HepG2 (cell line): ENCODE data around the gene PLD2. TPM values are rescaled to one million over a fixed set of nuclear protein-coding genes. Genes with fewer than 3 reads are reported as not detected.

Experiments
- ATAC-seq: fragments of 200-7000 bp; cut with Tn5 transposase; 3 replicates; pipeline ENCODE4 v1.9.1; 2020; ENCODE audit warnings: mild to moderate bottlenecking, moderate library complexity
- BruUV-seq: library from RNA; stranded (reverse); fragments of 400-500 nt; replicated peaks from 2 replicates; lab custom pipeline; 2021; lab: Mats Ljungman, UMichigan
- CTCF ChIA-PET: fragments of 300-600 bp; formaldehyde crosslinking; extraction: SDS; loops from one replicate; lab custom pipeline; 2021; ENCODE audit warnings: low total read pairs, inconsistent platforms, low intra/inter-chr PET ratio; lab: Yijun Ruan, JAX
- POLR2A ChIA-PET: fragments of 350-600 bp; sonication (Branson Sonifier 250); formaldehyde crosslinking; loops from one replicate; lab custom pipeline; 2020; ENCODE audit warnings: antibody characterized with exemption, inconsistent platforms; lab: Yijun Ruan, JAX
- DNase-seq: peaks from one replicate; pipeline ENCODE4 v3.0.0-alpha.2; 2015; ENCODE audit warnings: low spot score
- FAIRE-seq: peaks from 3 replicates; lab custom pipeline; 2011; peaks lifted over from hg19 to GRCh38; lab: Jason Lieb, UNC
- H2AFZ ChIP-seq: one replicate; pipeline ENCODE4 v1.6.1; 2011; ENCODE audit warnings: low read length, inconsistent platforms
- H3K27ac ChIP-seq: fragments of 300-600 bp; 3 replicates; pipeline ENCODE4 v1.8.0; 2011; ENCODE audit warnings: mixed run types, mild to moderate bottlenecking, mixed read lengths, low read length, inconsistent platforms; ENCODE audit not compliant: insufficient read depth; ENCODE audit errors: extremely low read length
- H3K27me3 ChIP-seq, 2 experiments: fragments of 200-600 bp in 1 of 2; 2 replicates in 1 of 2; 3 replicates in 1 of 2; pipeline versions ENCODE4 v1.6.0 to v1.8.0; 2011; ENCODE audit warnings: low read length in 2 of 2, mild to moderate bottlenecking in 2 of 2, moderate library complexity in 2 of 2, inconsistent platforms in 1 of 2; ENCODE audit not compliant: insufficient read depth in 2 of 2, control insufficient read depth in 1 of 2
- H3K36me3 ChIP-seq, 2 experiments: fragments of 200-600 bp in 1 of 2; replicated peaks in 1 of 2; 2 replicates in 1 of 2; 3 replicates in 1 of 2; pipeline versions ENCODE4 v1.5.1 to v1.8.0; 2011; ENCODE audit warnings: low read length in 2 of 2, inconsistent platforms in 1 of 2; ENCODE audit not compliant: insufficient read depth in 2 of 2, control insufficient read depth in 1 of 2
- H3K4me1 ChIP-seq: 2 replicates; pipeline ENCODE4 v1.5.1; 2012; ENCODE audit warnings: low read length, inconsistent platforms; ENCODE audit not compliant: insufficient read depth
- H3K4me2 ChIP-seq: 2 replicates; pipeline ENCODE4 v1.6.0; 2011; ENCODE audit warnings: low read depth, low read length, inconsistent platforms
- H3K4me3 ChIP-seq, 3 experiments: fragments of 200-600 bp in 1 of 3; sonication (generic), shearing (Covaris generic) in 1 of 3; replicated peaks in 1 of 3; 2 replicates each; pipeline ENCODE4 v1.5.1; 2011 to 2016; ENCODE audit warnings: low read length in 3 of 3, inconsistent platforms in 2 of 3, low read depth in 2 of 3, mild to moderate bottlenecking in 2 of 3, control low read depth in 1 of 3, mixed read lengths in 1 of 3; ENCODE audit not compliant: insufficient read depth in 1 of 3
- H3K79me2 ChIP-seq: one replicate; pipeline ENCODE4 v1.6.1; 2011; ENCODE audit warnings: low read length, inconsistent platforms; ENCODE audit not compliant: insufficient read depth
- H3K9ac ChIP-seq: 2 replicates; pipeline ENCODE4 v1.6.0; 2011; ENCODE audit warnings: mild to moderate bottlenecking, low read depth, low read length, inconsistent platforms; ENCODE audit not compliant: insufficient read depth
- H3K9me3 ChIP-seq: 2 replicates; pipeline ENCODE4 v1.5.1; 2012; ENCODE audit warnings: mild to moderate bottlenecking, low read length
- H4K20me1 ChIP-seq: 2 replicates; pipeline ENCODE4 v1.6.0; 2011; ENCODE audit warnings: inconsistent platforms, mild to moderate bottlenecking, low read length, moderate library complexity; ENCODE audit not compliant: insufficient read depth
- EED ChIP-seq: sonication (generic); formaldehyde crosslinking; IDR thresholded peaks from 2 replicates; pipeline ENCODE4 v1.5.0; 2020; ENCODE audit warnings: mild to moderate bottlenecking, missing genetic modification reagents
- HDAC6 ChIP-seq: fragments of 200-600 bp; sonication (generic); IDR thresholded peaks from 2 replicates; pipeline ENCODE4 v1.7.0; 2017; ENCODE audit warnings: mild to moderate bottlenecking, antibody characterized with exemption, low read length, low read depth
- JUNB ChIP-seq: sonication (generic); formaldehyde crosslinking; IDR thresholded peaks from 2 replicates; pipeline ENCODE4 v1.8.0; 2022; ENCODE audit warnings: missing genetic modification reagents, mild to moderate bottlenecking, borderline replicate concordance
- PPARG ChIP-seq: conservative IDR thresholded peaks from 2 replicates; pipeline ENCODE4 v1.6.1; 2016; ENCODE audit warnings: missing biosample characterization, missing genetic modification reagents
- ZNF224 ChIP-seq: sonication (generic); formaldehyde crosslinking; IDR thresholded peaks from 2 replicates; pipeline ENCODE4 v1.5.0; 2020; ENCODE audit warnings: mild to moderate bottlenecking, missing genetic modification reagents
- ZNF263 ChIP-seq: sonication (generic); formaldehyde crosslinking; IDR thresholded peaks from 2 replicates; pipeline ENCODE4 v1.4.0; 2020; ENCODE audit warnings: missing genetic modification reagents
- ZNF556 ChIP-seq: sonication (generic); formaldehyde crosslinking; IDR thresholded peaks from 2 replicates; pipeline ENCODE4 v1.4.0; 2020; ENCODE audit warnings: mild to moderate bottlenecking, missing genetic modification reagents, borderline replicate concordance
- ZNF672 ChIP-seq: sonication (generic); formaldehyde crosslinking; IDR thresholded peaks from 2 replicates; pipeline ENCODE4 v1.8.1; 2022; ENCODE audit warnings: missing genetic modification reagents
- ZNF788 ChIP-seq: sonication (generic); formaldehyde crosslinking; IDR thresholded peaks from 2 replicates; pipeline ENCODE4 v1.5.0; 2020; ENCODE audit warnings: mild to moderate bottlenecking, missing genetic modification reagents, borderline replicate concordance
- WGBS: methylation state at CpG from one replicate; pipeline ENCODE4 v1.1.6; 2017; ENCODE audit warnings: low lambda C conversion rate; 5-methylcytosine and 5-hydroxymethylcytosine counted together
- in situ Hi-C: cut with HindIII; loops from 2 replicates; pipeline ENCODE4 v1.10.0; 2017; ENCODE audit warnings: low pct_unique_long_range_greater_than_20kb; ENCODE audit not compliant: extremely low pct_ligation_motif_present
- intact Hi-C: fragments of 100-400 bp; cut with micrococcal nuclease; formaldehyde crosslinking; loops from one replicate; pipeline ENCODE4 v1.10.0; 2022; ENCODE audit not compliant: unreplicated experiment
- polyA plus RNA-seq, 8 experiments: library from polyadenylated mRNA; depleted of rRNA in 3 of 8; stranded (reverse) in 7 of 8; unstranded in 1 of 8; fragments of >200 nt; fragmentation: Illumina TruSeq in 4 of 8; extraction: Trizol in 4 of 8; gene quantifications; 2 replicates each; pipeline versions ENCODE4 v1.2.1 to v1.2.3, GENCODE V29; 2011 to 2016; ENCODE audit warnings: low read depth in 4 of 8, missing spikeins in 1 of 8, mixed read lengths in 1 of 8; ENCODE audit not compliant: insufficient read depth in 1 of 8
- total RNA-seq, 5 experiments: library from RNA; depleted of rRNA; stranded (reverse); fragments of >200 nt; fragmentation: Illumina TruSeq; extraction: Trizol; gene quantifications; 2 replicates each; pipeline ENCODE4 v1.2.3, GENCODE V29; 2016; ENCODE audit warnings: low read depth in 1 of 5
- TF ChIP-seq, protein P1 (sequence below): sonication (generic); formaldehyde crosslinking; conservative IDR thresholded peaks from 2 replicates; pipeline ENCODE4 v1.4.0; 2020; ENCODE audit warnings: missing genetic modification reagents
- TF ChIP-seq, protein P2 (sequence below): sonication (generic); formaldehyde crosslinking; IDR thresholded peaks from one replicate; pipeline ENCODE4 v1.5.1; 2020; ENCODE audit warnings: mild to moderate bottlenecking, missing genetic modification reagents; ENCODE audit errors: not compliant biosample characterization
- TF ChIP-seq, protein P3 (sequence below): sonication (generic); formaldehyde crosslinking; IDR thresholded peaks from 2 replicates; pipeline ENCODE4 v1.8.0; 2022; ENCODE audit warnings: mild to moderate bottlenecking, missing genetic modification reagents; ENCODE audit not compliant: insufficient replicate concordance

PLD2 gene
- total and polyA plus RNA-seq, 2 of the 13 experiments (the other 11 are each of a cell fraction or from before 2014, with no cell fraction given) = 13.4 to 29.7 TPM

DNA sequence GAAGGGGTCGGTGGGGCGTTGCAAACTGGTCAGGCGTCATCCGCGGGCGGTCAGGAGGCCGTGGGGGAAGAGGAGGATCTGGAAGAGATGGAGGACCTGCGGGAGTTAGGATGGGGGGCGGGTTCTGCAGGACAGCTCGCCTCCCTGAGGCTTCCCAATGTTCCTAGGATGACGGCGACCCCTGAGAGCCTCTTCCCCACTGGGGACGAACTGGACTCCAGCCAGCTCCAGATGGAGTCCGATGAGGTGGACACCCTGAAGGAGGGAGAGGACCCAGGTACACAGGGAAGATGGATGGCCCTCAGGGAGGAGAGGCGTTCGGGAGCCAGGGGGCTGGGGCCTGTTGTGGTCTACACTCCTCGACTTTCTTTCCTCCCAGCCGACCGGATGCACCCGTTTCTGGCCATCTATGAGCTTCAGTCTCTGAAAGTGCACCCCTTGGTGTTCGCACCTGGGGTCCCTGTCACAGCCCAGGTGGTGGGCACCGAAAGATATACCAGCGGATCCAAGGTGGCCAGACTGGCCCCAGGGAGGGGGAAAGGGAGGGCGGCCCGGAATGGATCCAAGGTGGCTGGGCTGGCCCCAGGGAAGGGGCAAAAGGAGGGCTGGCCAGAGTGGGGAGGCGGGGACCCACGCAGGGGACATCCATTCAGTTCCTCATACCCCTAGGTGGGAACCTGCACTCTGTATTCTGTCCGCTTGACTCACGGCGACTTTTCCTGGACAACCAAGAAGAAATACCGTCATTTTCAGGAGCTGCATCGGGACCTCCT is 839 bp downstream of the PLD2 start:
- ATAC-seq (peak; percentile 6), FAIRE-seq (no peak), DNase-seq (no peak)
- no peaks in the 10 kb centered on the region for H3K9me3 ChIP-seq
- peaks cover 29% of the 10 kb centered on the region for H3K4me1 ChIP-seq
- no peaks in the 10 kb centered on the region for H3K27me3 ChIP-seq
- H3K79me2 ChIP-seq = peaks cover 3% of the 10 kb centered on the region
- no peaks in the 10 kb centered on the region for H4K20me1 ChIP-seq
- peak overlapping the region; percentile 80 to 96 (median 92); a peak in 5 of 6 replicates for H3K4me3 ChIP-seq
- H3K36me3 ChIP-seq = peaks cover 4 to 6% of the 10 kb centered on the region in 2 experiments; a peak in 2 of 5 replicates
- no peak overlapping the region for H3K27ac ChIP-seq
- POLR2A ChIA-PET = interaction anchor here (0.6 to 2.5 kb wide), 13 partner anchors 12 to 104 kb away, joined by 3 to 26 read pairs (median 7); partner anchors contain the start of genes GLTPD2, PELP1 and PSMB6
- in situ Hi-C loops (loop anchor here (5.0 kb wide), 1 partner anchor 75 kb away; no protein-coding TSS in a partner anchor), intact Hi-C loops (no loop called here)
- TF ChIP-seq, protein P1, sequence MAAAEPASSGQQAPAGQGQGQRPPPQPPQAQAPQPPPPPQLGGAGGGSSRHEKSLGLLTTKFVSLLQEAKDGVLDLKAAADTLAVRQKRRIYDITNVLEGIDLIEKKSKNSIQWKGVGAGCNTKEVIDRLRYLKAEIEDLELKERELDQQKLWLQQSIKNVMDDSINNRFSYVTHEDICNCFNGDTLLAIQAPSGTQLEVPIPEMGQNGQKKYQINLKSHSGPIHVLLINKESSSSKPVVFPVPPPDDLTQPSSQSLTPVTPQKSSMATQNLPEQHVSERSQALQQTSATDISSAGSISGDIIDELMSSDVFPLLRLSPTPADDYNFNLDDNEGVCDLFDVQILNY (CRISPR knock-in tag) = no peak
- TF ChIP-seq ZNF263 (CRISPR knock-in tag) (peak; percentile 53; the same call in 1 of the 2 replicates), ZNF788 (CRISPR knock-in tag) (0 out of 2 replicates have a peak, but pooled peaks have one; percentile 29), HDAC6 (no peak), EED (CRISPR knock-in tag) (0 out of 2 replicates have a peak, but pooled peaks have one; percentile 30), ZNF556 (CRISPR knock-in tag) (0 out of 2 replicates have a peak, but pooled peaks have one; percentile 24), ZNF672 (CRISPR knock-in tag) (no peak), JUNB (CRISPR knock-in tag) (no peak), ZNF224 (CRISPR knock-in tag) (no peak), PPARG (no peak)
- TF ChIP-seq, protein P2, sequence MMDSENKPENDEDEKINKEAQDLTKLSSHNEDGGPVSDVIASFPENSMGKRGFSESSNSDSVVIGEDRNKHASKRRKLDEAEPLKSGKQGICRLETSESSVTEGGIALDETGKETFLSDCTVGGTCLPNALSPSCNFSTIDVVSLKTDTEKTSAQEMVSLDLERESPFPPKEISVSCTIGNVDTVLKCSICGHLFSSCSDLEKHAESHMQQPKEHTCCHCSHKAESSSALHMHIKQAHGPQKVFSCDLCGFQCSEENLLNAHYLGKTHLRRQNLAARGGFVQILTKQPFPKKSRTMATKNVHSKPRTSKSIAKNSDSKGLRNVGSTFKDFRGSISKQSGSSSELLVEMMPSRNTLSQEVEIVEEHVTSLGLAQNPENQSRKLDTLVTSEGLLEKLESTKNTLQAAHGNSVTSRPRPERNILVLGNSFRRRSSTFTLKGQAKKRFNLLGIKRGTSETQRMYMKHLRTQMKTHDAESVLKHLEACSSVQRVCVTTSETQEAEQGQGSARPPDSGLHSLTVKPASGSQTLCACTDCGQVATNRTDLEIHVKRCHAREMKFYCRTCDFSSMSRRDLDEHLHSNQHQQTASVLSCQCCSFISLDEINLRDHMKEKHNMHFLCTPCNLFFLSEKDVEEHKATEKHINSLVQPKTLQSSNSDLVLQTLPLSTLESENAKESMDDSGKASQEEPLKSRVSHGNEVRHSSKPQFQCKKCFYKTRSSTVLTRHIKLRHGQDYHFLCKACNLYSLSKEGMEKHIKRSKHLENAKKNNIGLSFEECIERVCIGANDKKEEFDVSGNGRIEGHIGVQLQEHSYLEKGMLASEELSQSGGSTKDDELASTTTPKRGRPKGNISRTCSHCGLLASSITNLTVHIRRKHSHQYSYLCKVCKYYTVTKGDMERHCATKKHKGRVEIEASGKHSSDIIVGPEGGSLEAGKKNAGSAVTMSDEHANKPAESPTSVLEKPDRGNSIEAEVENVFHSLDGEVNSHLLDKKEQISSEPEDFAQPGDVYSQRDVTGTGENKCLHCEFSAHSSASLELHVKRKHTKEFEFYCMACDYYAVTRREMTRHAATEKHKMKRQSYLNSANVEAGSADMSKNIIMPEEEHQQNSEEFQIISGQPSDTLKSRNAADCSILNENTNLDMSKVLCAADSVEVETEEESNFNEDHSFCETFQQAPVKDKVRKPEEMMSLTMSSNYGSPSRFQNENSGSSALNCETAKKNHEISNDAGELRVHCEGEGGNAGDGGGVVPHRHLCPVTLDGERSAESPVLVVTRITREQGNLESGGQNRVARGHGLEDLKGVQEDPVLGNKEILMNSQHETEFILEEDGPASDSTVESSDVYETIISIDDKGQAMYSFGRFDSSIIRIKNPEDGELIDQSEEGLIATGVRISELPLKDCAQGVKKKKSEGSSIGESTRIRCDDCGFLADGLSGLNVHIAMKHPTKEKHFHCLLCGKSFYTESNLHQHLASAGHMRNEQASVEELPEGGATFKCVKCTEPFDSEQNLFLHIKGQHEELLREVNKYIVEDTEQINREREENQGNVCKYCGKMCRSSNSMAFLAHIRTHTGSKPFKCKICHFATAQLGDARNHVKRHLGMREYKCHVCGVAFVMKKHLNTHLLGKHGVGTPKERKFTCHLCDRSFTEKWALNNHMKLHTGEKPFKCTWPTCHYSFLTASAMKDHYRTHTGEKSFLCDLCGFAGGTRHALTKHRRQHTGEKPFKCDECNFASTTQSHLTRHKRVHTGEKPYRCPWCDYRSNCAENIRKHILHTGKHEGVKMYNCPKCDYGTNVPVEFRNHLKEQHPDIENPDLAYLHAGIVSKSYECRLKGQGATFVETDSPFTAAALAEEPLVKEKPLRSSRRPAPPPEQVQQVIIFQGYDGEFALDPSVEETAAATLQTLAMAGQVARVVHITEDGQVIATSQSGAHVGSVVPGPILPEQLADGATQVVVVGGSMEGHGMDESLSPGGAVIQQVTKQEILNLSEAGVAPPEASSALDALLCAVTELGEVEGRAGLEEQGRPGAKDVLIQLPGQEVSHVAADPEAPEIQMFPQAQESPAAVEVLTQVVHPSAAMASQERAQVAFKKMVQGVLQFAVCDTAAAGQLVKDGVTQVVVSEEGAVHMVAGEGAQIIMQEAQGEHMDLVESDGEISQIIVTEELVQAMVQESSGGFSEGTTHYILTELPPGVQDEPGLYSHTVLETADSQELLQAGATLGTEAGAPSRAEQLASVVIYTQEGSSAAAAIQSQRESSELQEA (CRISPR knock-in tag) = peak; percentile 12
- TF ChIP-seq, protein P3, sequence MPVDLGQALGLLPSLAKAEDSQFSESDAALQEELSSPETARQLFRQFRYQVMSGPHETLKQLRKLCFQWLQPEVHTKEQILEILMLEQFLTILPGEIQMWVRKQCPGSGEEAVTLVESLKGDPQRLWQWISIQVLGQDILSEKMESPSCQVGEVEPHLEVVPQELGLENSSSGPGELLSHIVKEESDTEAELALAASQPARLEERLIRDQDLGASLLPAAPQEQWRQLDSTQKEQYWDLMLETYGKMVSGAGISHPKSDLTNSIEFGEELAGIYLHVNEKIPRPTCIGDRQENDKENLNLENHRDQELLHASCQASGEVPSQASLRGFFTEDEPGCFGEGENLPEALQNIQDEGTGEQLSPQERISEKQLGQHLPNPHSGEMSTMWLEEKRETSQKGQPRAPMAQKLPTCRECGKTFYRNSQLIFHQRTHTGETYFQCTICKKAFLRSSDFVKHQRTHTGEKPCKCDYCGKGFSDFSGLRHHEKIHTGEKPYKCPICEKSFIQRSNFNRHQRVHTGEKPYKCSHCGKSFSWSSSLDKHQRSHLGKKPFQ (CRISPR knock-in tag) = no peak
- CTCF ChIA-PET = no interaction called here
- no peak overlapping the region for H2AFZ ChIP-seq
- WGBS = 16% methylated on average over 16 of the region's 32 CpGs
- H3K9ac ChIP-seq = peak overlapping the region; percentile 49
- peak overlapping the region; percentile 88 for H3K4me2 ChIP-seq
- BruUV-seq = TSS peak; percentile 77
